AG04450 (cell line): ENCODE data around the gene OPTN. TPM values are rescaled to one million over a fixed set of nuclear protein-coding genes. Genes with fewer than 3 reads are reported as not detected.

Experiments used
- CTCF ChIA-PET: fragments of 300-600, 350-600 bp; formaldehyde crosslinking; extraction: SDS; loops from one replicate; lab custom pipeline; 2022; ENCODE audit warnings: antibody characterized with exemption, inconsistent platforms; lab: Charles Lee
- POLR2A ChIA-PET: fragments of 350-600 bp; formaldehyde crosslinking; extraction: SDS; loops from one replicate; lab custom pipeline; 2021; ENCODE audit warnings: antibody characterized with exemption, inconsistent platforms; lab: Yijun Ruan, JAX
- DNase-seq: peaks from one replicate; pipeline ENCODE4 v3.0.0-alpha.2; 2011; ENCODE audit warnings: low read depth, low spot score
- H3K27ac ChIP-seq: one replicate; pipeline ENCODE4 v1.5.1; 2012; ENCODE audit warnings: low read depth, low read length, control low read depth
- H3K27me3 ChIP-seq: one replicate; pipeline ENCODE4 v1.6.0; 2012; ENCODE audit warnings: low read length; ENCODE audit not compliant: control insufficient read depth, insufficient read depth
- H3K4me3 ChIP-seq: 2 replicates; pipeline ENCODE4 v1.5.1; 2011; ENCODE audit warnings: mild to moderate bottlenecking, low read depth, low read length, control low read depth
- H3K9me3 ChIP-seq: 2 replicates; pipeline ENCODE4 v1.5.1; 2012; ENCODE audit warnings: low read length; ENCODE audit not compliant: control insufficient read depth, insufficient read depth
- polyA plus RNA-seq: library from polyadenylated mRNA; depleted of rRNA; stranded (reverse); fragments of >200 nt; gene quantifications from 2 replicates; pipeline ENCODE4 v1.2.3, GENCODE V29; 2011
- TF ChIP-seq, protein P1 (sequence below): IDR thresholded peaks from 2 replicates; pipeline ENCODE4 v1.5.1; 2011; ENCODE audit warnings: low read depth, low read length, control low read depth, inconsistent platforms

Gene OPTN
- polyA plus RNA-seq, 1 experiment, result 82.7 TPM

GRCh38 chr10:13068071-13068470, 31.9 kb upstream of the OPTN start:
- TF ChIP-seq, protein P1, sequence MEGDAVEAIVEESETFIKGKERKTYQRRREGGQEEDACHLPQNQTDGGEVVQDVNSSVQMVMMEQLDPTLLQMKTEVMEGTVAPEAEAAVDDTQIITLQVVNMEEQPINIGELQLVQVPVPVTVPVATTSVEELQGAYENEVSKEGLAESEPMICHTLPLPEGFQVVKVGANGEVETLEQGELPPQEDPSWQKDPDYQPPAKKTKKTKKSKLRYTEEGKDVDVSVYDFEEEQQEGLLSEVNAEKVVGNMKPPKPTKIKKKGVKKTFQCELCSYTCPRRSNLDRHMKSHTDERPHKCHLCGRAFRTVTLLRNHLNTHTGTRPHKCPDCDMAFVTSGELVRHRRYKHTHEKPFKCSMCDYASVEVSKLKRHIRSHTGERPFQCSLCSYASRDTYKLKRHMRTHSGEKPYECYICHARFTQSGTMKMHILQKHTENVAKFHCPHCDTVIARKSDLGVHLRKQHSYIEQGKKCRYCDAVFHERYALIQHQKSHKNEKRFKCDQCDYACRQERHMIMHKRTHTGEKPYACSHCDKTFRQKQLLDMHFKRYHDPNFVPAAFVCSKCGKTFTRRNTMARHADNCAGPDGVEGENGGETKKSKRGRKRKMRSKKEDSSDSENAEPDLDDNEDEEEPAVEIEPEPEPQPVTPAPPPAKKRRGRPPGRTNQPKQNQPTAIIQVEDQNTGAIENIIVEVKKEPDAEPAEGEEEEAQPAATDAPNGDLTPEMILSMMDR, result no peak

GRCh38 chr10:13068484-13068883, 31.5 kb upstream of the OPTN start:
- CTCF ChIA-PET, result interaction anchor here (1.2 kb wide), 1 partner anchor 11 kb away, joined by 3 read pairs; no protein-coding TSS in a partner anchor
- TF ChIP-seq, protein P1, result no peak
- no peak overlapping the region for H3K4me3 ChIP-seq
- POLR2A ChIA-PET, result no interaction called here
- DNase-seq, result no peak
- no peak overlapping the region for H3K27ac ChIP-seq
- H3K9me3 ChIP-seq, result no peaks in the 10 kb centered on the region; the same call in none of the 2 replicates
- H3K27me3 ChIP-seq, result peaks cover 9% of the 10 kb centered on the region

More at GRCh38 chr10:13068071-13068470, 31.9 kb upstream of the OPTN start:
- ChIA-PET CTCF (interaction anchor here (1.2 kb wide), 1 partner anchor 11 kb away, joined by 3 read pairs; no protein-coding TSS in a partner anchor), POLR2A (no interaction called here)
- Histone ChIP-seq H3K9me3 (no peaks in the 10 kb centered on the region; the same call in none of the 2 replicates), H3K4me3 (no peak overlapping the region), H3K27me3 (peaks cover 9% of the 10 kb centered on the region), H3K27ac (no peak overlapping the region)
- DNase-seq, result no peak

DNA sequence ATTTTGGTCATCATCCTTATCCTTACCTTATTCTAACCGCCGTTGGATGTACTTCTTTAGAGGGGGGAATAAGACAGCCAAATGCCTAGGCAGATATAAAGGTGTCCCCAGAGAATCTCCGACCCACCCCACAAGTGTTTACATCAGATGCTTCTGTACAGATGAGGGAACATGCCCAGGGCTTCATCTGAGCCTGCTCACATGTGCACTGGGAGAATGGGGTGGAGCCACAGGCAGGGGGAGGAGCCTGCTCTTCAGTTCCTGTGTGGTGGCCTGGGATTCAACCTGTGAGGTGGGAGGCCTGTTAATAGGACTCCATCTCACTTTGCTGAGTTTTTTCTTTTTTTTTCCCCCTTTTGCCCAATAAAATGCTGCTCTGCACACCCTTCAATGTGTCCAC, 27.6 kb upstream of the OPTN start:
- H3K9me3 ChIP-seq, result no peaks in the 10 kb centered on the region; the same call in 1 of the 2 replicates
- TF ChIP-seq, protein P1, result no peak
- no peak for DNase-seq
- H3K27ac ChIP-seq, result no peak overlapping the region
- ChIA-PET POLR2A (no interaction called here), CTCF (no interaction called here)
- peaks cover 4% of the 10 kb centered on the region for H3K27me3 ChIP-seq
- no peak overlapping the region for H3K4me3 ChIP-seq

DNA sequence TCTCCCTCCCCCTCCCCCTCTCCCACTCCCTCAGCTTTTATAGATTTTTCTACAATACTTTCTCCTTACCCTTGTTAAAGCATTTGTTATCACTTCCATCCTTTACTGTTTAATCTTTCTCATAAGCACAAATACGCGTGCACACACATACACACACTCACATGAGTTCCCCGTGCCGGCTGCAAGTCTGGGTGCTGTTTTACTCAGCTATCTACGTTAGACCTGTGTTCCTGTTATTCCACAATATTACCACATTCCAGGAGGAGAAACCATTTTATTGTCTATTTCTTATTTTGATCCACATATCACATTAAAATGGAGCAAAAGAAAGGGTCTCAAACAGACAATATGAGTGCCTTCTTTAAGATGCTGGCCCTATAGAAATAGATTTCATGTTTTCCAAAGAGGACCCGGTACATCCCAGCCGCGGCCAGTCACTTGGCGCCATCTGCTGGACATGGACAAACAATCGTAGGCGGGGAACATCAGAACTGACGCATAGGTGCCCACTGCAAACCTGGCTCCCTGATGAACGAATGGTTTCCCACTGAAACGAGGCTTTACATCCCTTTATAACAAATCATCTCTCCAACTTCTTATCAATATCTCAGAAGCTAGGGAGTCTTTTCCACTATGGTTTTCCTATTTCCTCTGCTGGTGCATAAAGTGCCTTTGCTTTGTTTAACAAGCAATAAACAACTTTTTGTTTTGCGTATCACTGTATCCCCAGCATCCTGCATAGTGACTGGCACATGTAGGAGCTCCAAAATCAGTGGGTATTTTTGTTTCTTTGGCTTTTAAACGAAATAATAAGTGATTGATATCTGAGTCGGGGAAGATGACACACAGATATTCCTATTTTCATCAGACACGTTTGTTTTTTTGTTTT, 25.2 kb upstream of the OPTN start:
- TF ChIP-seq, protein P1, result peak; percentile 89
- Histone ChIP-seq H3K27me3 (peaks cover 4% of the 10 kb centered on the region), H3K4me3 (no peak overlapping the region), H3K27ac (no peak overlapping the region), H3K9me3 (peaks cover 9% of the 10 kb centered on the region)
- peak; percentile 21 for DNase-seq
- ChIA-PET CTCF (interaction anchor here (0.5 to 3.1 kb wide), 36 partner anchors 9 to 1273 kb away, joined by 3 to 39 read pairs (median 4); partner anchors contain the start of gene OPTN), POLR2A (no interaction called here)
